Measurements from ENCODE around the gene CENPM.

The CENPM gene

DNA sequence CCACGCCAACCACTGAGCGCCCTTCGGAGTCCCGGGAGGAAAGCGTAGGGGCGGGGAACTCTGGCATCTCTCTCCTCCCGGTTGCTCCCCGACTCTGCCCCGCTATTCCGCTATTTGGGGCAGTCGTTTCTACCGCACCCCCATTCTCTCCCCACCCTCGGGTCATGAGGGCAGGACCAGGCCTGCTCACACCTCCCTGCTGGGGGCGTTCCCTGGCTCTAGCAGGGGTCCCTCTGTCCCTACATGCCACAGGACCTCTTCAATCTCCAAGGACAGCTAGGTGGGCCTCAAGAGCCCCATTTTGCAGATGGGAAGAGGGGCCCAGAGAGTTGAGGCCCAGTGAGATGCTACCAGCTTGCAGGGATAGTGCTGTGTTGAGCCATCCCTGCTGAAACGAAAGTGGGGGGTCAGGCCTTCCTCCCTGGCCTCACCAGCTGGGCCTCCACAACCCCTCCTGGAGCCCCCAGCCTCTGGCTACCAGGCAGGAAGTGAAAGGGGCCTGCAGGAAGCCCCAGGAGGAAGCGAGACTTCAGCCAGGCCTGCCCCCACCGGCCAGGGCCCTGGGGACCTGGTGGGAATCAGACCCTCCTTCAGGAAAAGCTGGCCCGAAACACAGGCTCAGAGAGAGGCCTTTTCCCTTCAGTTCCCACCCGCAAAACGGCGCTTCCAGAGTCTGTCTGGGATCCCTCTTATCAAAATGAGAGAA, 26.5 kb downstream of the CENPM start:
- H3K9ac ChIP-seq (ENCODE audit: low read depth, low read length), result no peak overlapping the region
- no peaks in the 10 kb centered on the region for H3K4me1 ChIP-seq (ENCODE audit: insufficient read depth, low read length)
- H3K4me3 ChIP-seq (ENCODE audit: low read depth in 1 of 2, low read length in 2 of 2), result no peak overlapping the region
- H4K20me1 ChIP-seq (ENCODE audit: insufficient read depth, low read length), result peaks cover 9% of the 10 kb centered on the region; the same call in 1 of the 2 replicates
- no peaks in the 10 kb centered on the region for H3K79me2 ChIP-seq (ENCODE audit: insufficient read depth, low read length)
- H3K27ac ChIP-seq (ENCODE audit: low read length), result no peak overlapping the region
- peaks cover 6% of the 10 kb centered on the region; the same call in 1 of the 2 replicates for H3K36me3 ChIP-seq (ENCODE audit: insufficient read depth, low read length)
- H3K4me2 ChIP-seq (ENCODE audit: insufficient read depth, low read length), result no peak overlapping the region
- H3K27me3 ChIP-seq (ENCODE audit: insufficient read depth, low read length, poor library complexity), result peaks cover under 1% of the 10 kb centered on the region
- ATAC-seq (ENCODE audit: insufficient read depth, low read depth) (no peak), DNase-seq (no peak)
- no peak for TF ChIP-seq EZH2 (IDR thresholded peaks at IDR 0.05; ENCODE audit: borderline replicate concordance, low read depth, low read length, severe bottlenecking)
- TF ChIP-seq, protein P1, sequence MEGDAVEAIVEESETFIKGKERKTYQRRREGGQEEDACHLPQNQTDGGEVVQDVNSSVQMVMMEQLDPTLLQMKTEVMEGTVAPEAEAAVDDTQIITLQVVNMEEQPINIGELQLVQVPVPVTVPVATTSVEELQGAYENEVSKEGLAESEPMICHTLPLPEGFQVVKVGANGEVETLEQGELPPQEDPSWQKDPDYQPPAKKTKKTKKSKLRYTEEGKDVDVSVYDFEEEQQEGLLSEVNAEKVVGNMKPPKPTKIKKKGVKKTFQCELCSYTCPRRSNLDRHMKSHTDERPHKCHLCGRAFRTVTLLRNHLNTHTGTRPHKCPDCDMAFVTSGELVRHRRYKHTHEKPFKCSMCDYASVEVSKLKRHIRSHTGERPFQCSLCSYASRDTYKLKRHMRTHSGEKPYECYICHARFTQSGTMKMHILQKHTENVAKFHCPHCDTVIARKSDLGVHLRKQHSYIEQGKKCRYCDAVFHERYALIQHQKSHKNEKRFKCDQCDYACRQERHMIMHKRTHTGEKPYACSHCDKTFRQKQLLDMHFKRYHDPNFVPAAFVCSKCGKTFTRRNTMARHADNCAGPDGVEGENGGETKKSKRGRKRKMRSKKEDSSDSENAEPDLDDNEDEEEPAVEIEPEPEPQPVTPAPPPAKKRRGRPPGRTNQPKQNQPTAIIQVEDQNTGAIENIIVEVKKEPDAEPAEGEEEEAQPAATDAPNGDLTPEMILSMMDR (IDR thresholded peaks at IDR 0.05; ENCODE audit: borderline replicate concordance, extremely low read depth, low read length, poor library complexity, severe bottlenecking), result no peak
- H3K9me3 ChIP-seq (ENCODE audit: insufficient read depth, low read length, severe bottlenecking), result no peaks in the 10 kb centered on the region
- no peak overlapping the region for H2AFZ ChIP-seq (ENCODE audit: low read depth, low read length)

DNA sequence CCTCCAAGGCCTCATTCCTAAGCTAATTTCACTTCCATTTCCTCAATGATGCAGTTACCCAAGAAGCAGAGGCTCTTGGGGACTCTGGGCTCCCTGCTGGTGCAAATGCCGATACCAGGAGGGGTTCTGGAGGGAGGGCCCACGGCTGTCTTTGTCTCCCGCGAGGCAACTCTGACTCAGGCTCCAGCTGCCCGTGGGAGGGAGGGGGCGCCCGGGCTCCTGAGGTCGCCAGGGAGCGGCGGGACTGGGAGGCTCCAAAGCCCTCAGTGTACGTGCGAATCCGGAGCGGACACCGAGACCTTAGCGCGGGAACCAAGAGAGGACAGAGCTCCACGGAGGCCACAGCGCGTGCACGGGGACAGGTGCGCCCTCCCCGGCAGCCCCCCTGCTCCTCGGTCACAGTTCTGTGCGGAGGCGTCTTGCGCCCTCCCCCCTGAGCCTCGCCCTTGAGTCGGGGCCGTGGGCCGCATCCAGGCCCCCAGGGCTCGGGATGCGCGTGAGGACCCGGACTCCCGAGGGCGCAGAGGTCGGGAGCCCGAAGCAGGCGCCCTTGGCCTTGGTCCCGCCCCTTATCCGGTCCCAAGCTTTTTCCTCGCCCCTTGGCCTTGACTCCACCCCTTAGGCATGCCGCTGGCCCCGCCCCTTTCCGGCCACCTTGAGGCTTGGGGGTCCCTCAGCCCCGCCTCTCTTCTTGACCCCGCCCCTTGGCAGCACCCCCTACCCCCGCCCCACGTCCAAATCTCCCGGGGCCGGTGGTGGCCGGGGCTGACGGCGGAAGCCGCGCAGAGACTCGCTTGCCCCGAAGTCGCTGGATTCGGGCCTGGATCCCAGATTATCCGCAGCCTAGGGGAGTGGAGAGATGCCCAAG, 27.4 kb downstream of the CENPM start:
- no peaks in the 10 kb centered on the region for H3K9me3 ChIP-seq (ENCODE audit: insufficient read depth, low read length, severe bottlenecking)
- no peak for ATAC-seq (ENCODE audit: insufficient read depth, low read depth)
- no peak for TF ChIP-seq EZH2 (IDR thresholded peaks at IDR 0.05; ENCODE audit: borderline replicate concordance, low read depth, low read length, severe bottlenecking)
- TF ChIP-seq, protein P1 (IDR thresholded peaks at IDR 0.05; ENCODE audit: borderline replicate concordance, extremely low read depth, low read length, poor library complexity, severe bottlenecking), result no peak
- no peaks in the 10 kb centered on the region; the same call in 1 of the 2 replicates for H3K4me1 ChIP-seq (ENCODE audit: insufficient read depth, low read length)
- no peak overlapping the region for H3K4me3 ChIP-seq (ENCODE audit: low read depth in 1 of 2, low read length in 2 of 2)
- H3K4me2 ChIP-seq (ENCODE audit: insufficient read depth, low read length), result no peak overlapping the region
- peaks cover 13% of the 10 kb centered on the region; the same call in 1 of the 2 replicates for H4K20me1 ChIP-seq (ENCODE audit: insufficient read depth, low read length)
- no peak overlapping the region for H3K27ac ChIP-seq (ENCODE audit: low read length)
- H3K9ac ChIP-seq (ENCODE audit: low read depth, low read length), result no peak overlapping the region
- peaks cover 2% of the 10 kb centered on the region; the same call in 1 of the 2 replicates for H3K36me3 ChIP-seq (ENCODE audit: insufficient read depth, low read length)
- peaks cover 4% of the 10 kb centered on the region for H3K27me3 ChIP-seq (ENCODE audit: insufficient read depth, low read length, poor library complexity)
- no peak for DNase-seq
- no peak overlapping the region for H2AFZ ChIP-seq (ENCODE audit: low read depth, low read length)
- no peaks in the 10 kb centered on the region for H3K79me2 ChIP-seq (ENCODE audit: insufficient read depth, low read length)

DNA sequence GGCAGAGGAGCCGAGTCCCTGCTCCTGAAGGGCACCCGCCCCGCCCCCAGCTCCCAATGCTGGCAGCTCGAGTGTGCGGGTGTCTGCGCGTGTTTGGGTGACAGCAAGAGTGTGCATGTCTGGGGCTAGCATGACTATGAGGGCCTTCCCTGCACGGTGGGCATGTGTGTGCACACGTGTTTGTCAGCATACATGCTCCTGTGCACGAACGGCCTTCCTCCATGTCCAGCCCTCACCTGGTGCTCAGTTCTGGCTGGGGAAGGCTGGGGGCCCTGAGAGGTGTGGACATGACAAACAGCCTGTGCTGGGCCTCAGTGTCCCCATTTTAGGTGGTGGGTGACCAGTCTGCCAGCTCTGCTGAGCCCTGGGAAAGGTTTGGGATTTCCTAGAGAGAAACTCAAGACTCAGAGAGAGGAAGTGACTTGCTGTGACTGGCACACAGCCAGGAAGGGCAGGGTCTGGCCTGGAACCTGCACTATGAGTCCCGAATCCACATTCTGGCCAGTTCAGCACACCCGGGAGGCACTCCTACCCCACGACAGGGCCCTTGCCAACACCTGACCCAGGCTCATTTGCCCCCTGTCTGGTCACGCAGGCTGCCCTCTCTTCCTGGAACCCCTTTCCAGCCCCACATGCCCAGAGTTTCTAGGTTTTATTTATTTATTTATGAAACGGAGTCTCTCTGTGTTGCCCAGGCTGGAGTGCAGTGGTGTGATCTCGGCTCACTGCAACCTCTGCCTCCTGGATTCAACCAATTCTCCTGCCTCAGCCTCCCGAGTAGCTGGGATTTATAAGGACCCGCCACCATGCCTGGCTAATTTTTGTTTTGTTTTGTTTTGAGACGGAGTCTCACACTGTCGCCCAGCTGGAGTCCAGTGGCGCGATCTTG, 28.8 kb downstream of the CENPM start:
- no peak overlapping the region for H2AFZ ChIP-seq (ENCODE audit: low read depth, low read length)
- no peak overlapping the region for H3K9ac ChIP-seq (ENCODE audit: low read depth, low read length)
- H3K27me3 ChIP-seq (ENCODE audit: insufficient read depth, low read length, poor library complexity), result peaks cover 4% of the 10 kb centered on the region
- H3K9me3 ChIP-seq (ENCODE audit: insufficient read depth, low read length, severe bottlenecking), result no peaks in the 10 kb centered on the region
- no peak for ATAC-seq (ENCODE audit: insufficient read depth, low read depth)
- no peak overlapping the region for H3K4me2 ChIP-seq (ENCODE audit: insufficient read depth, low read length)
- H3K27ac ChIP-seq (ENCODE audit: low read length), result no peak overlapping the region
- H4K20me1 ChIP-seq (ENCODE audit: insufficient read depth, low read length), result peaks cover 17% of the 10 kb centered on the region
- H3K4me1 ChIP-seq (ENCODE audit: insufficient read depth, low read length), result no peaks in the 10 kb centered on the region; the same call in 1 of the 2 replicates
- DNase-seq, result no peak
- no peak overlapping the region for H3K4me3 ChIP-seq (ENCODE audit: low read depth in 1 of 2, low read length in 2 of 2)
- H3K79me2 ChIP-seq (ENCODE audit: insufficient read depth, low read length), result no peaks in the 10 kb centered on the region
- TF ChIP-seq, protein P1 (IDR thresholded peaks at IDR 0.05; ENCODE audit: borderline replicate concordance, extremely low read depth, low read length, poor library complexity, severe bottlenecking), result no peak
- no peak for TF ChIP-seq EZH2 (IDR thresholded peaks at IDR 0.05; ENCODE audit: borderline replicate concordance, low read depth, low read length, severe bottlenecking)
- H3K36me3 ChIP-seq (ENCODE audit: insufficient read depth, low read length), result 0 out of 2 replicates have a peak, but pooled peaks cover under 1% of the 10 kb centered on the region
